Measurements from ENCODE around the gene ACSM6.

DNA sequence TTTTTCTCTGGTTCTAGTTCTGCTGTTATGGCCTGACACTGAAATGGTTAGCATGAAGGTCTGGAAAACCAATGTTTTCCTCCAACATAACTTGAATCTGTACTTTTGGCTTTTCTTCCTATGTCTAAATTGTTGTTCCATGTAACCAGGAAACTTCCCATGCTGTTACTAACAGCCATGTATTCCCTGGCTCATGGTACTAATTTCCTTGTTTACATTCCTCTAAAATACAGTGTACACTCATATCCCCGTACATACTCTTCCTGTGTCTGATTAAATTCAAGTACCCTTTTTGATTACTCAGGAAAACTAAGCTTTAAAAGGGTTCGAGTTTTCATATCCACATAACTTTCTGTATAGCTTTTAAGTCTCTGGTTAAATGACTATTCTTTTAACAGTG, 12.3 kb upstream of the ACSM6 start:
- TF ChIP-seq, protein P1, sequence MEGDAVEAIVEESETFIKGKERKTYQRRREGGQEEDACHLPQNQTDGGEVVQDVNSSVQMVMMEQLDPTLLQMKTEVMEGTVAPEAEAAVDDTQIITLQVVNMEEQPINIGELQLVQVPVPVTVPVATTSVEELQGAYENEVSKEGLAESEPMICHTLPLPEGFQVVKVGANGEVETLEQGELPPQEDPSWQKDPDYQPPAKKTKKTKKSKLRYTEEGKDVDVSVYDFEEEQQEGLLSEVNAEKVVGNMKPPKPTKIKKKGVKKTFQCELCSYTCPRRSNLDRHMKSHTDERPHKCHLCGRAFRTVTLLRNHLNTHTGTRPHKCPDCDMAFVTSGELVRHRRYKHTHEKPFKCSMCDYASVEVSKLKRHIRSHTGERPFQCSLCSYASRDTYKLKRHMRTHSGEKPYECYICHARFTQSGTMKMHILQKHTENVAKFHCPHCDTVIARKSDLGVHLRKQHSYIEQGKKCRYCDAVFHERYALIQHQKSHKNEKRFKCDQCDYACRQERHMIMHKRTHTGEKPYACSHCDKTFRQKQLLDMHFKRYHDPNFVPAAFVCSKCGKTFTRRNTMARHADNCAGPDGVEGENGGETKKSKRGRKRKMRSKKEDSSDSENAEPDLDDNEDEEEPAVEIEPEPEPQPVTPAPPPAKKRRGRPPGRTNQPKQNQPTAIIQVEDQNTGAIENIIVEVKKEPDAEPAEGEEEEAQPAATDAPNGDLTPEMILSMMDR (IDR thresholded peaks at IDR 0.05) = no peak
- TF ChIP-seq POLR2A (IDR thresholded peaks at IDR 0.05) = no peak

All from heart left ventricle (tissue), 13 donors.